ENCODE results near the gene SMPD3.

The SMPD3 gene

GRCh38 chr16:68356249-68356918 lies 91.9 kb downstream of the SMPD3 start:
- no peak for DNase-seq (ENCODE audit: low read depth)

GRCh38 chr16:68355447-68356248 lies 92.7 kb downstream of the SMPD3 start:
- no peak for DNase-seq (ENCODE audit: low read depth)

GRCh38 chr16:68354816-68355215 lies 93.5 kb downstream of the SMPD3 start:
- no peak for DNase-seq (ENCODE audit: low read depth)

GRCh38 chr16:68353366-68353765 lies 94.9 kb downstream of the SMPD3 start:
- no peak for DNase-seq (ENCODE audit: low read depth)

GRCh38 chr16:68351991-68352431 lies 96.3 kb downstream of the SMPD3 start:
- DNase-seq (ENCODE audit: low read depth) = no peak

GRCh38 chr16:68351463-68351862 lies 96.8 kb downstream of the SMPD3 start:
- no peak for DNase-seq (ENCODE audit: low read depth)

- DNase-seq (ENCODE audit: low read depth) = no peak
These were observed 97.4 kb downstream of the SMPD3 start for GRCh38 chr16:68350813-68351350.

GRCh38 chr16:68349838-68350410 lies 98.4 kb downstream of the SMPD3 start:
- DNase-seq (ENCODE audit: low read depth) = no peak

GRCh38 chr16:68348639-68349445 lies 99.5 kb downstream of the SMPD3 start:
- no peak for DNase-seq (ENCODE audit: low read depth)

GRCh38 chr16:68347605-68348004 lies 100.7 kb downstream of the SMPD3 start:
- no peak for DNase-seq (ENCODE audit: low read depth)

GRCh38 chr16:68346892-68347480 lies 101.3 kb downstream of the SMPD3 start:
- no peak for DNase-seq (ENCODE audit: low read depth)

- no peak for DNase-seq (ENCODE audit: low read depth)
These were observed 102.2 kb downstream of the SMPD3 start for GRCh38 chr16:68345958-68346635.

GRCh38 chr16:68345351-68345810 lies 102.9 kb downstream of the SMPD3 start:
- no peak for DNase-seq (ENCODE audit: low read depth)

GRCh38 chr16:68344252-68344651 lies 104.1 kb downstream of the SMPD3 start:
- DNase-seq (ENCODE audit: low read depth) = no peak

GRCh38 chr16:68343137-68343536 lies 105.2 kb downstream of the SMPD3 start:
- no peak for DNase-seq (ENCODE audit: low read depth)

GRCh38 chr16:68342620-68343019 lies 105.7 kb downstream of the SMPD3 start:
- no peak for DNase-seq (ENCODE audit: low read depth)

- no peak for DNase-seq (ENCODE audit: low read depth)
These were observed 109.1 kb downstream of the SMPD3 start for GRCh38 chr16:68339214-68339613.

GRCh38 chr16:68338326-68339119 lies 109.8 kb downstream of the SMPD3 start:
- DNase-seq (ENCODE audit: low read depth) = no peak

- no peak for DNase-seq (ENCODE audit: low read depth)
These were observed 113.1 kb downstream of the SMPD3 start for GRCh38 chr16:68335175-68335574.

Data from HS-27A (cell line).